ENCODE results near the gene NHEJ1. TPM values are rescaled to one million over a fixed set of nuclear protein-coding genes. Genes with fewer than 3 reads are reported as not detected.

The NHEJ1 gene
- total RNA-seq, 1 experiment from 2014 or later = 32.7 TPM

GRCh38 chr2:219125225-219125885, 35.3 kb downstream of the NHEJ1 start:
- no peak for DNase-seq (ENCODE audit: extremely low read depth, low read depth)

GRCh38 chr2:219124381-219125110, 36.1 kb downstream of the NHEJ1 start:
- DNase-seq (ENCODE audit: extremely low read depth, low read depth) = no peak

GRCh38 chr2:219123356-219124135, 37.1 kb downstream of the NHEJ1 start:
- no peak for DNase-seq (ENCODE audit: extremely low read depth, low read depth)

- DNase-seq (ENCODE audit: extremely low read depth, low read depth) = no peak
Measured at GRCh38 chr2:219122202-219122980, 38.2 kb downstream of the NHEJ1 start.

GRCh38 chr2:219120082-219120481, 40.5 kb downstream of the NHEJ1 start:
- no peak for DNase-seq (ENCODE audit: extremely low read depth, low read depth)

GRCh38 chr2:219119422-219120043, 41.1 kb downstream of the NHEJ1 start:
- DNase-seq (ENCODE audit: extremely low read depth, low read depth) = peak; percentile 61

GRCh38 chr2:219118504-219118903, 42.1 kb downstream of the NHEJ1 start:
- DNase-seq (ENCODE audit: extremely low read depth, low read depth) = no peak

GRCh38 chr2:219116776-219117646, 43.6 kb downstream of the NHEJ1 start:
- no peak for DNase-seq (ENCODE audit: extremely low read depth, low read depth)

GRCh38 chr2:219112651-219113338, 47.8 kb downstream of the NHEJ1 start:
- DNase-seq (ENCODE audit: extremely low read depth, low read depth) = no peak

GRCh38 chr2:219112062-219112406, 48.6 kb downstream of the NHEJ1 start:
- no peak for DNase-seq (ENCODE audit: extremely low read depth, low read depth)

GRCh38 chr2:219111375-219112061, 49.1 kb downstream of the NHEJ1 start:
- no peak for DNase-seq (ENCODE audit: extremely low read depth, low read depth)

- DNase-seq (ENCODE audit: extremely low read depth, low read depth) = no peak
Measured at GRCh38 chr2:219109471-219109870, 51.1 kb downstream of the NHEJ1 start.

GRCh38 chr2:219107758-219108157, 52.9 kb downstream of the NHEJ1 start:
- no peak for DNase-seq (ENCODE audit: extremely low read depth, low read depth)

GRCh38 chr2:219106251-219106650, 54.4 kb downstream of the NHEJ1 start:
- DNase-seq (ENCODE audit: extremely low read depth, low read depth) = no peak

- DNase-seq (ENCODE audit: extremely low read depth, low read depth) = peak; percentile 32
Measured at GRCh38 chr2:219104107-219105035, 56.2 kb downstream of the NHEJ1 start.

GRCh38 chr2:219099329-219099728, 61.3 kb downstream of the NHEJ1 start:
- no peak for DNase-seq (ENCODE audit: extremely low read depth, low read depth)

GRCh38 chr2:219095406-219095935, 65.1 kb downstream of the NHEJ1 start:
- DNase-seq (ENCODE audit: extremely low read depth, low read depth) = no peak

All from NCI-H460 (cell line).